ENCODE results near the gene GPR85.
"Not testable (repeated sequence)": the region's sequence is repeated elsewhere in the genome, so short reads cannot be mapped to it uniquely, and the experiment has no call there.

The GPR85 gene

GRCh38 chr7:113083816-113084495 is 2.7 kb downstream of the GPR85 start:
- DNase-seq = no peak

GRCh38 chr7:113083132-113083815 is 3.4 kb downstream of the GPR85 start:
- DNase-seq = no peak

- no peak for DNase-seq
Measured at GRCh38 chr7:113078331-113078730, 8.3 kb downstream of the GPR85 start.

GRCh38 chr7:113076703-113077102 is 9.9 kb downstream of the GPR85 start:
- DNase-seq = no peak

GRCh38 chr7:113071465-113071864 is 15.2 kb downstream of the GPR85 start:
- peak; percentile 6 for DNase-seq

- DNase-seq = no peak
Measured at GRCh38 chr7:113062499-113062898, 24.1 kb downstream of the GPR85 start.

GRCh38 chr7:113060100-113060499 is 26.5 kb downstream of the GPR85 start:
- DNase-seq = no peak

GRCh38 chr7:113054938-113055337 is 31.7 kb downstream of the GPR85 start:
- no peak for DNase-seq

GRCh38 chr7:113054272-113054671 is 32.4 kb downstream of the GPR85 start:
- DNase-seq = not testable (repeated sequence)

- DNase-seq = not testable (repeated sequence)
Measured at GRCh38 chr7:113049221-113049620, 37.4 kb downstream of the GPR85 start.

- DNase-seq = no peak
Measured at GRCh38 chr7:113046453-113046852, 40.2 kb downstream of the GPR85 start.

- no peak for DNase-seq
Measured at GRCh38 chr7:113045379-113045778, 41.2 kb downstream of the GPR85 start.

- DNase-seq = no peak
Measured at GRCh38 chr7:113044394-113044793, 42.2 kb downstream of the GPR85 start.

GRCh38 chr7:113040849-113041248 is 45.8 kb downstream of the GPR85 start:
- no peak for DNase-seq

- DNase-seq = no peak
Measured at GRCh38 chr7:113033959-113034358, 52.7 kb downstream of the GPR85 start.

Data from CD4-positive, alpha-beta T cell treated with Interleukin-10 for 1 hour (primary cell).